GM19328 (cell line): ENCODE measurements around the gene PTPN2.
A peak's percentile ranks its signal among the peaks of the same experiment; 100 is the strongest.

Experiments used
- ATAC-seq: cut with Tn5 transposase; IDR thresholded peaks from one replicate; pipeline ENCODE4 v1.9.1; 2021; ENCODE audit warnings: mild to moderate bottlenecking, moderate library complexity; ENCODE audit not compliant: unreplicated experiment

Gene PTPN2

DNA sequence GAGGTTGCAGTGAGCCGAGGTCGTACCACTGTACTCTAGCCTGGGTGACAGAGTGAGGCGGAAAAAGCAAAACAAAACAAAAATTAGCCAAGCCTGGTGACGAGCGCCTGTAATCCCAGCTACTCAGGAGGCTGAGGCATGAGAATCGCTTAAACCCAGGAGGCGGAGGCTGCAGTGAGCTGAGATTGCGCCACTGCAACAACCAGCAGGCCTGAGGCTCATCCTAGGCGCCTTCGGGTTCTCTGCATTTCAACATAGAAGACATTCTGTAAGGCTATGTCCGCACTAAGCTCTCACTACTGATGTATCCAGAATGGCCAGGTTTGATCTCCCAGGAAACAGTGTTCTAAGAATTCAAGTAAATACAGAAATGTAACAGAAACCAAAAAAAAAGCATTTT lies 23.5 kb downstream of the PTPN2 start:
- ATAC-seq = no peak

DNA sequence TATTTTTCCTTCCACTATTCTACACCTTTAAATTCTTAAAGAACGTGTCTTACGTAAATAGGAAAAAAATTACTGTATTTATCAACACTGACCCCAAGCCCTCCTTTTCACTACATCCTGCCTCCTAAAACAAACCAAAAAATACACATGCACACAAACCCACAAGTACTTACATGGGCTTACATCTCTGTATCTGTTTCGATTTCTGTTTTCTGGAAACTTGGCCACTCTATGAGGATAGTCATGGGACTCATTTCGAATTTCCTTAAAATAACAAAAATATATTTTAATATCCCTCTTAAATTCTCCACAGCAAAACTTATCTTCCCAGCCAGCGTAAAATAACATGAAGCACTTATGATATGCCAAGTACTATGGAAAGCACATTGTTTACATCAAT lies 25.0 kb downstream of the PTPN2 start:
- ATAC-seq = no peak

- no peak for ATAC-seq
Measured at GRCh38 chr18:12857991-12858544, 26.0 kb downstream of the PTPN2 start.

- ATAC-seq = no peak
Measured at GRCh38 chr18:12857215-12857905, 26.7 kb downstream of the PTPN2 start.

GRCh38 chr18:12855916-12856315 lies 28.1 kb downstream of the PTPN2 start:
- no peak for ATAC-seq

DNA sequence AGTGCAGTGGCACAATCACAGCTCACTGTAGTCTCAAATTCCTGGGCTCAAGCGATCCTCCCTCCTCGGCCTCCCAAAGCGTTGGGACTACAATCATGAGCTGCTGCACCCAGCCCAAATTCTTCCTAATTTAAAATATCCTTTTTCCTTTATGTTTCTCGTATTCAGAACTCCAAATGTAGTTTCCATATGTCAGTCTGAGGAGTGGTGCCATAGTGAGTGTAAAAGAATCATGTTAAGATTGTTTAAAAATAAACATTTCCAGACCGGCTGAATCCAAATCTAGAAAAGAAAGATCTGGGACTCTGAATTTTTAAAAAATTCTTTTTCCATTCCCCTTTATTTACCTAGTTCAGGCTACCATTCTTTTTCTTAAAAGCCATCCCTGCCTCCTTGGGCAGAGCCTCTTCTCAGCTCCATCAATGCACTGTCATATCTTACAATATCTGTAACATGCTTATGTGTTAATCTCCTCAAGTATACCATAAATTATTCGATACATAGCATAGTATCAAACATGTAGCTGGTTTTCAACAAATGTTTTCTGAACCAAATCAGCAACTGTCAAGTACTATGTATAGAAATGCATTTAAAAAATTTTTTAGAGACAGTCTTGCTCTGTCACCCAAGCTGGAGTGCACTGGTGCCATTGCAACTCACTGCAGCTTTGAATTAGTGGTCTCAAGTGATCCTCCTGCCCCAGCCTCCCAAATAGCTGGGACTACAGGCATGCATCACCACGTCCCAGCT lies 31.3 kb downstream of the PTPN2 start:
- ATAC-seq = no peak

DNA sequence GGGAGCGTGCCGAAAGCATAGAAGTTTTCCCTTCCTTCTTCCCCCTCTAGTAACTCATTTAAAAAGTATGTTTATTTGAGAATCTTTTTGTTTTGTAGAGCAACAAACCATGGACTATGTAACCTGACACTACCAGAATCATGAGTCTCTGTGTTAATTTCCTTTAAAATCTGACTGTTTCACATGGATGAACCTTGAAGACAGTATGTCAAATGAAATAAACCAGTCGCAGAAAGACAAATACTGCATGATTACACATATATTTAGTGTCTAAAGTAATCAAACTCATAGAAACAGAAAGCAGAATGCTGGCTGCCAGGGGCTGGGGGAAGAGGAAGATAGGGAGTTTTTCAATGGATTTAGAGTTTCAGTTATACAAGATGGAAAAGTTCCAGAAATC lies 32.3 kb downstream of the PTPN2 start:
- ATAC-seq = no peak

DNA sequence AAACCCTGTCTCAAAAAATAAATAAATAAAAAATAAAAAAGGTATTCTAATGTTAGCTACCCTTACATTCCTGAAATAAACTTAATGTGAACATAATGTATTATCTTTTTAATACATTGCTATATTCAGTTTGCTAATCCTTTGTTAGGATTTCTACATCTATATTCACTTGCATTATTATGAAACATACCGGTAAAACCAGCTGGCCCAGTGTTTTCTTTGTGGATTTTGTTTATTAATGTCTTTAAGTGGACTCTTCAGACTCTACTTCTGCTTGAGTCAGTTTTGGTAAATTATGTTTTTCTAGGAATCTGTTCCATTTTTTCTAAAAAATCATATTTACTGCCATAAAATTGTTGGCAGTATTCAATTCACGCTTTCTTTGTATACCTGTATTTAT lies 34.5 kb downstream of the PTPN2 start:
- no peak for ATAC-seq

DNA sequence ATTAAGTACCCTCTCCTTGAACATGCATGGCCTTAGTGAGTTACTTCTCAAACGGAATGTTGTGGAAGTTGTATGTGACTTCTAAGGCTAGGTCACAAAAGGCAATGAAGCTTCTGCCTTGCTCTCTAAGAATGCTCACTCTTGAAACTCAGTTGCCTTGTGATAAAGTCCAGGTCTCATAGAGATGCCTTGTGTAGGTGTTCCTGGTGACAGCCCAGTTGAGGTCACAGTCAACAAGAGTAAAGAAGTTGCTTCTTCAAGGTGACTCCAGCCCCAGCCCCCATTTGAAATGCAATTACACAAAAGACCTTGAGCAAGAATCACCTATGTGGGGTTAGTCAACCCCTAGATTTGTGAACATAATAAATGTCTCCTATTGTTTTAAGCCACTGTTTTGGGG lies 35.6 kb downstream of the PTPN2 start:
- ATAC-seq = no peak

DNA sequence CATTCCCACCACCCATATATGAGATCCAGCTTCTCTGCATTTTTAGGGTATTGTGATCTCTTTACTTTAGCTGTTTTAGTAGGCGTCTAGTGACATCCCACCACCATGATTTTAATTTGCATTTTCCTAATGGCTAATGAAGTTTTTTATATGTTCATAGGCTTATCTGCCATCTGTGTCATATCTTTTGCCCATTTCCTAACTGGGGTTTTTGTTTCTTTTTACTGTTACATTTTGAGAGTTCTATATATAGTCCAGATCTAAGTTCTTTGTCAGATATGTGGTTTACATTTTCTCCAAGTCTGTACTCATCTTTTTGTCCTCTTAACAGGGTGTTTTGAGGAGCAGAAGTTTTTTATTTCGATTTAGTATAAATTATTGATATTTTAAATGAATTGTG lies 39.6 kb downstream of the PTPN2 start:
- no peak for ATAC-seq

DNA sequence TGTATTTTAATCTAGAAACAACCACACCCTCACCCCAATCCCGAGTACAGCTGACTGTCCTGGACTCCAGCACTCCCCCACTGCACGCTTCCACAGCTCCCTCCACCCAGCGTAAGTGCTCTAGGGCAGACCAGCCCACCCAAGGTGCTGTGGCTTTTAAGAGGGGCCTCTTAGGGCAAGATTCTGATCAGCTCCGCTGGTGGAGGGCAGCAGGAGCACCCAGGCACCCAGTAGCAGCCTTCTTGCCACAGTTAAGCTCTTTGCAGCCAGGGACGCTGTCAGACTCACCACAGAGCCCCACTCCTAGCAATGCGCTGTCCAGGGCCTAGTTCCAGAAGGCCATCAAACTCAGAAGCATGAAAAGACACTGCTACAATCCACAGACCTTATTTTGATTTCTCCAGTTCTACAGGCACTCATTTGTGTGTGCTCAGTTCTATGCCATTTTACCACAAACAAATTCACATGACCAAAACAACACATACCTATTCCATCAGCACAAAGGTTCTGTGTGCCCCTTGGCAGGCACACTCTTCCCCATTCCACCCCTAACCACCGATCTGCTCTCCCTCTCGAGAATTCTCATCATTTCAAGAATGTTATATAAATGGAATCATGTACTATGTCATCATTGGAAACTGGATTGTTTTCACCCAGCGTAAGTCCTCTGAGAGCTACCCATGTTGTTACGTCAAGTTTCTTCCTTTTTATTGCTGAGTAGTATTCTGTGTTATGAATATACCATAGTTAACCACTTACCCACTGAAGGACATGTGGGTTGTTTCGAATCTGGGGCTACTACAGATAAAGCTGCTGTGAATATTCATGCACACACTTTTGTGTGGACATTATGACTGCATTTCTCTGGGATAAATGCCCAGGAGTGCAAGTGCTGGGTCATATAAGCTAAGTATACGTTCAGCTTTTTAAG lies 40.4 kb downstream of the PTPN2 start:
- ATAC-seq = no peak

DNA sequence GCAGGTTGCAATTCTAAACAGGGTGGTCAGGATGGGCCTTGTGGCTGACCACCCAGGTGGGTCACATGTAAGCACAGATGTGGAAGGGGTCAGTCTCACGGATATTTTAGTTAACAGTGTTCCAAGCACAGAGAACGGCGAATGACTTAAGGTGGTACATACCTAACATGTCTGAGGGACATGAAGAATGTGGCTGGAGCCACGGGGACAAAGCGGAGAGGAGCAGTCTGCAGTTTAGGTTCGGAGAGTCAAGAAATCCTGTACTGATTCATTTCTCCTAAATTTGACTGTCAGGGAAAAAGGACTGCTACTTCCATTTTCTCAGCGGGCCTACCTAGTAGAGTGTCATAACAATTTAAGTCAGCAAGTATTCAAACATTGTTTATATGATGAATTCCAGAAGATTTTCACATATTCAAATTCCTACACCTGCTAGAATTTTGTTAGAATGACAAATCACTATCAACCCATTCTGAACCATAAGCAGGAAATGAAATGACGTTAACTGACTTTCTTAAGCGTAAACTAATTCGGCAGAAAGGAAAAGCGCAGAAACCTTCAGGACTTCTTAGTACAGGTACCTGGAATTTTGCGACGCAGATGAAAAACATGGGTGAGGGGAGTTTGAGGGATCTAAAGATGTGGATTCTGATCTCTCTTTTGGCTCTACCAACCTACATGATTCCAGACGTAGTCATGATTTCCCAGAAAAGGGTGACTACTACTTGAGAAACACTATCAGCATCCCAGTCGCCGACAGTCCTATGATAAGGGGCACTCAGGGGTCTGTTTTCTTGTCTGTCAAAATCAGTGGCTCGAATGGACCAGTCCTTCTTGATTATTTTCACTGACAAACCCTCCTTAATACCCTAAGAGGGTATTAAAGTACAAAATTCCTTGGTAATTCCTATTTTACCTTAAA lies 41.3 kb downstream of the PTPN2 start:
- no peak for ATAC-seq

GRCh38 chr18:12841070-12841469 lies 43.0 kb downstream of the PTPN2 start:
- no peak for ATAC-seq

DNA sequence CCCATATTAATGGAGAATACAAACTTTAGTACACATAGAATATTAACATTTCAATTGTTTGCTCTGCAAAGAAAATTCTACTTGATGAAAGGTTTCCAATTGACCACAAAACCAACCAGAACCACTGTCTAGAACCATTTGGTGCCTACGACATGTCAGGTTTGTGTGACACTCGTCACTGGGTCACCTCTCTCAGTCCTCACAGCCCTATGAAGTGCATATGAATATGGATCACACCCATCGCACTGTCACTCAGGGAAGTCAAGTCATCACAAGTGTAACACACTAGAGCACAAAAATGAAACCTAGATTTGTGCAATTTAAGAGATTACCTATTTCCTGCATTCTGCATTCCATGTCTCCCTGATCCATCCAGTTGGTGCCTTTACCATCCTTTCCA lies 43.7 kb downstream of the PTPN2 start:
- ATAC-seq = no peak

GRCh38 chr18:12839526-12840196 lies 44.4 kb downstream of the PTPN2 start:
- ATAC-seq = peak; percentile 64

GRCh38 chr18:12839057-12839525 lies 44.9 kb downstream of the PTPN2 start:
- peak; percentile 32 for ATAC-seq

- ATAC-seq = no peak
Measured at GRCh38 chr18:12838178-12838634, 45.8 kb downstream of the PTPN2 start.

DNA sequence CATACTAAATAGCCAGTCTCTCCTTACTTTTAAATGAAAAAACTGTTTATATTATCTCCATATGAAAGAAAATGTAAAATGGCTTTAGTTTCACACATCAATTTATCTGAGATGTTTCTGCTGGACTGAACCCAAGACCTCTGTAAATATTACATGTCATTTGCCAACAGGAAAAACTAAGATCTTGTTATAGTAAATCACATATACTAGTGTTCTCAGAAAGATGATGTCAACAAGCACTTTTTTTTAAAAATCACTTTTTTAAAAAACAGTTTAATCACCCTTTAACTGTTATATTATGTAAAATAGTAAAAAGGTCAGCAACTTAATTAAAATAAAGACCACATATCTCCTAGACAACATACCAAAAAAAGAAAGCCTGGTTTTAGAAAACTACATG lies 46.3 kb downstream of the PTPN2 start:
- ATAC-seq = no peak

GRCh38 chr18:12836551-12836950 lies 47.5 kb downstream of the PTPN2 start:
- ATAC-seq = no peak
